K562 (cell line): ENCODE results near the gene CEL. TPM values are rescaled to one million over a fixed set of nuclear protein-coding genes. Genes with fewer than 3 reads are reported as not detected.

Experiments
- ATF7 ChIP-seq: fragments of 450-650 bp; IDR thresholded peaks from 2 replicates; pipeline ENCODE4 v1.7.1; 2014; ENCODE audit warnings: mild to moderate bottlenecking, moderate library complexity
- CEBPB ChIP-seq: fragments of 450-650 bp; IDR thresholded peaks from 2 replicates; pipeline ENCODE4 v1.6.1; 2016; ENCODE audit warnings: missing genetic modification characterization, missing compliant biosample characterization
- DPF2 ChIP-seq: fragments of 450-650 bp; IDR thresholded peaks from 2 replicates; pipeline ENCODE4 v1.6.1; 2016
- FOSL1 ChIP-seq: fragments of 200-800 bp; sonication (Bioruptor generic); conservative IDR thresholded peaks from 2 replicates; pipeline ENCODE4 v1.6.1; 2016; ENCODE audit warnings: missing genetic modification characterization, missing compliant biosample characterization
- HDAC2 ChIP-seq: fragments of 450-650 bp; IDR thresholded peaks from 2 replicates; pipeline ENCODE4 v1.6.1; 2016; ENCODE audit warnings: mild to moderate bottlenecking
- HMBOX1 ChIP-seq: sonication (generic); IDR thresholded peaks from 2 replicates; pipeline ENCODE4 v1.6.1; 2016
- JUN ChIP-seq, 2 experiments: sonication (generic) in 1 of 2; formaldehyde crosslinking in 1 of 2; IDR thresholded peaks; 2 replicates each; pipeline versions ENCODE4 v1.6.1 to v1.8.0; 2012 to 2022; ENCODE audit warnings: borderline replicate concordance in 2 of 2, mild to moderate bottlenecking in 2 of 2, improper control_type of control experiment in 1 of 2, low read depth in 1 of 2, low read length in 1 of 2, missing genetic modification reagents in 1 of 2
- MAZ ChIP-seq, 2 experiments: fragments of 450-650 bp in 1 of 2; sonication (generic) in 1 of 2; formaldehyde crosslinking; IDR thresholded peaks in 1 of 2; conservative IDR thresholded peaks in 1 of 2; 2 replicates each; pipeline versions ENCODE4 v1.4.0 to v1.5.0; 2020; ENCODE audit warnings: mild to moderate bottlenecking in 1 of 2, missing genetic modification reagents in 1 of 2
- MLLT1 ChIP-seq, 2 experiments: fragments of 450-650 bp; IDR thresholded peaks; 2 replicates each; pipeline ENCODE4 v1.6.1; 2016
- MTF1 ChIP-seq: fragments of 250-450 bp; sonication (Bioruptor Pico); IDR thresholded peaks from 2 replicates; pipeline ENCODE4 v1.9.0; 2021; ENCODE audit warnings: moderate library complexity, mild to moderate bottlenecking, inconsistent platforms, borderline replicate concordance
- NR1H2 ChIP-seq: sonication (generic); formaldehyde crosslinking; IDR thresholded peaks from 2 replicates; pipeline ENCODE4 v1.4.0; 2020; ENCODE audit warnings: mild to moderate bottlenecking, missing genetic modification reagents
- OTX1 ChIP-seq: fragments of 450-650 bp; formaldehyde crosslinking; IDR thresholded peaks from 2 replicates; pipeline ENCODE4 v1.4.0; 2022; ENCODE audit warnings: mild to moderate bottlenecking
- POLR2A ChIP-seq: fragments of 450-650 bp; conservative IDR thresholded peaks from 2 replicates; pipeline ENCODE4 v1.6.1; 2016
- RFX1 ChIP-seq: fragments of 450-650 bp; IDR thresholded peaks from 2 replicates; pipeline ENCODE4 v1.6.1; 2016; ENCODE audit warnings: mild to moderate bottlenecking, moderate library complexity
- RNF2 ChIP-seq: sonication (generic); IDR thresholded peaks from 2 replicates; pipeline ENCODE4 v1.6.1; 2016
- SFPQ ChIP-seq: fragments of 200-400 bp; formaldehyde crosslinking; IDR thresholded peaks from 2 replicates; pipeline ENCODE4 v1.6.1; 2017; ENCODE audit warnings: mild to moderate bottlenecking, low read depth, low read length, moderate library complexity
- SMARCA4 ChIP-seq: fragments of 450-650 bp; IDR thresholded peaks from 2 replicates; pipeline ENCODE4 v1.6.1; 2016
- SREBF2 ChIP-seq: sonication (generic); formaldehyde crosslinking; IDR thresholded peaks from 2 replicates; pipeline ENCODE4 v1.4.0; 2020; ENCODE audit warnings: mild to moderate bottlenecking, missing genetic modification reagents
- TEAD1 ChIP-seq, 2 experiments: fragments of 450-650 bp in 1 of 2; sonication (generic) in 1 of 2; formaldehyde crosslinking; IDR thresholded peaks; 2 replicates each; pipeline versions ENCODE4 v1.4.0 to v1.8.0; 2020 to 2022; ENCODE audit warnings: mild to moderate bottlenecking in 2 of 2, missing genetic modification reagents in 1 of 2
- VEZF1 ChIP-seq: fragments of 200-800 bp; sonication (Bioruptor generic); IDR thresholded peaks from 2 replicates; pipeline ENCODE4 v1.6.1; 2017; ENCODE audit warnings: missing genetic modification characterization, missing compliant biosample characterization
- ZBTB1 ChIP-seq: sonication (generic); formaldehyde crosslinking; IDR thresholded peaks from 2 replicates; pipeline ENCODE4 v1.8.1; 2023; ENCODE audit warnings: missing genetic modification reagents, low read depth, mild to moderate bottlenecking, borderline replicate concordance
- ZNF232 ChIP-seq: sonication (generic); formaldehyde crosslinking; IDR thresholded peaks from 2 replicates; pipeline ENCODE4 v1.8.0; 2022; ENCODE audit warnings: mild to moderate bottlenecking, missing genetic modification reagents
- ZNF24 ChIP-seq: fragments of 450-650 bp; IDR thresholded peaks from 2 replicates; pipeline ENCODE4 v1.6.1; 2016
- polyA plus RNA-seq, 8 experiments: library from polyadenylated mRNA; depleted of rRNA in 4 of 8; stranded (reverse) in 5 of 8; unstranded in 3 of 8; fragments of >200 nt; fragmentation: Nextera tagmentation in 2 of 8; fragmentation: Illumina TruSeq in 1 of 8; extraction: Ambion mirVana in 2 of 8; extraction: Trizol in 1 of 8; gene quantifications; 2 replicates each; pipeline versions ENCODE4 v1.2.1 to v1.2.3, GENCODE V29; 2011 to 2014; ENCODE audit warnings: inconsistent platforms in 1 of 8, missing spikeins in 1 of 8
- total RNA-seq, 7 experiments: library from RNA; depleted of rRNA in 6 of 7; stranded (reverse); fragments of >200 nt in 6 of 7; fragmentation: Illumina TruSeq in 2 of 7; extraction: Trizol in 2 of 7; gene quantifications; 2 replicates each; pipeline versions ENCODE4 v1.2.1 to v1.2.3, GENCODE V29; 2011 to 2021; ENCODE audit warnings: low replicate concordance in 1 of 7

CEL gene
- total and polyA plus RNA-seq, 9 of the 15 experiments (the other 6 are each of a cell fraction or from before 2014, with no cell fraction given) = 0.09 to 3.0 (median 0.51) TPM; not detected in 2

- peak in 1 of 2 experiments; percentile 51; a peak in 1 of 4 replicates for TF ChIP-seq MAZ (CRISPR knock-in tag; conservative IDR thresholded peaks at IDR 0.05 in 1 of 2, IDR thresholded peaks at IDR 0.05 in 1 of 2)
- peak; percentile 56; the same call in 1 of the 2 replicates for TF ChIP-seq SMARCA4
- TF ChIP-seq JUN (IDR thresholded peaks at IDR 0.05; ENCODE audit: borderline replicate concordance, low read depth, low read length) = 0 out of 2 replicates have a peak, but pooled peaks have one; percentile 15
- no peak for TF ChIP-seq JUN (CRISPR knock-in tag; IDR thresholded peaks at IDR 0.05; ENCODE audit: borderline replicate concordance)
- TF ChIP-seq RFX1 = no peak
- 0 out of 2 replicates have a peak, but pooled peaks have one; percentile 37 for TF ChIP-seq NR1H2 (CRISPR knock-in tag)
- TF ChIP-seq TEAD1 (CRISPR knock-in tag; IDR thresholded peaks at IDR 0.05) = no peak
- 0 out of 2 replicates have a peak, but pooled peaks have one; percentile 18 for TF ChIP-seq VEZF1
- 0 out of 2 replicates have a peak, but pooled peaks have one; percentile 36 for TF ChIP-seq OTX1 (CRISPR knock-in tag)
- peak; percentile 94 for TF ChIP-seq HMBOX1
- TF ChIP-seq RNF2 = peak; percentile 60; the same call in 1 of the 2 replicates
- no peak for TF ChIP-seq ZNF232 (CRISPR knock-in tag)
- peak; percentile 79 for TF ChIP-seq ZNF24
- peak in 1 of 2 experiments; percentile 85; a peak in 2 of 4 replicates for TF ChIP-seq MLLT1 (IDR thresholded peaks at IDR 0.05)
- peak; percentile 93 for TF ChIP-seq CEBPB (tag)
- TF ChIP-seq ATF7 = peak; percentile 77
- no peak for TF ChIP-seq SREBF2
- TF ChIP-seq ZBTB1 (CRISPR knock-in tag) = peak; percentile 57; the same call in 1 of the 2 replicates
- TF ChIP-seq MTF1 (CRISPR knock-in tag) = no peak
- TF ChIP-seq POLR2A = peak; percentile 47; the same call in 1 of the 2 replicates
- TF ChIP-seq SFPQ = no peak
- peak; percentile 61; the same call in 1 of the 2 replicates for TF ChIP-seq HDAC2
- TF ChIP-seq DPF2 = peak; percentile 65; the same call in 1 of the 2 replicates
- TF ChIP-seq FOSL1 (tag) = peak; percentile 31; the same call in 1 of the 2 replicates
Measured at GRCh38 chr9:133058550-133059320, 3.0 kb upstream of the CEL start (continued).
